Measurements from ENCODE around the gene LRRC1. TPM values are rescaled to one million over a fixed set of nuclear protein-coding genes. Genes with fewer than 3 reads are reported as not detected.

Gene LRRC1
- total and polyA plus RNA-seq, 10 donors = 1.8 to 6.3 (median 3.7) TPM

GRCh38 chr6:53924821-53925422, 130.1 kb downstream of the LRRC1 start:
- H3K27me3 ChIP-seq (replicated peaks in 1 of 7) = no peaks in the 10 kb centered on the region
- DNase-seq = no peak
- no peak overlapping the region for H3K27ac ChIP-seq
- H3K4me1 ChIP-seq = no peaks in the 10 kb centered on the region
- TF ChIP-seq POLR2AphosphoS5 (IDR thresholded peaks at IDR 0.05) (no peak), CTCF (IDR thresholded peaks at IDR 0.05 in 8 of 11, conservative IDR thresholded peaks at IDR 0.05 in 3 of 11) (no peak), POLR2A (IDR thresholded peaks at IDR 0.05) (no peak)
- intact Hi-C loops (cut with DNase I; ENCODE audit: low total_unique reads) = no loop called here
- peaks cover 0 to 26% (median 8%) of the 10 kb centered on the region in 6 donors for H3K36me3 ChIP-seq
- no peak overlapping the region for H3K4me3 ChIP-seq
- WGBS, 5 donors = 74 to 87% (median 84%) methylated on average over 7 of the region's 7 CpGs
- no peaks in the 10 kb centered on the region for H3K9me3 ChIP-seq

DNA sequence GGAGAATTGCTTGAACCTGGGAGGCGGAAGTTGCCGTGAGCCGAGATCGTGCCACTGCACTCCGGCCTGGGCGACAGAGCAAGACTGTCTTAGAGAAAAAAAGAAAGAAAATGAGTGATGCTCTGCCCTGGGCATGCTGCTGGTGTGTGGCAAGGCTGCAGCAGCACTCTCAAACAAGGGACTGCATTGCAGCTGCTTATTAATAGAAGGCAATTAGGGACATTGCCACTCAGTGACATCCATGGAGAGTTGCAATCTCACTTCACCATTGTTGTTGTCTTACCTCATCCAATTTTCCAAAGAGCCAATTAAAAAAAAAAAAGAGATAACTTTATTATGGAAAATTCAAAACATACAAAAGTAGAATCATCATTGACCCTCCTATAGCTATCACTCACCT, 131.1 kb downstream of the LRRC1 start:
- H3K27me3 ChIP-seq (replicated peaks in 1 of 7) = no peaks in the 10 kb centered on the region
- intact Hi-C loops (cut with DNase I; ENCODE audit: low total_unique reads) = no loop called here
- H3K4me1 ChIP-seq = no peaks in the 10 kb centered on the region
- WGBS, 5 donors = 93 to 100% (median 97%) methylated on average over 6 of the region's 6 CpGs
- TF ChIP-seq POLR2AphosphoS5 (IDR thresholded peaks at IDR 0.05) = no peak
- TF ChIP-seq POLR2A (IDR thresholded peaks at IDR 0.05) = no peak
- TF ChIP-seq CTCF (IDR thresholded peaks at IDR 0.05 in 8 of 11, conservative IDR thresholded peaks at IDR 0.05 in 3 of 11) = no peak
- peaks cover 0 to 20% (median 7%) of the 10 kb centered on the region in 6 donors for H3K36me3 ChIP-seq
- DNase-seq = no peak
- no peak overlapping the region for H3K27ac ChIP-seq
- H3K9me3 ChIP-seq = no peaks in the 10 kb centered on the region
- no peak overlapping the region for H3K4me3 ChIP-seq

DNA sequence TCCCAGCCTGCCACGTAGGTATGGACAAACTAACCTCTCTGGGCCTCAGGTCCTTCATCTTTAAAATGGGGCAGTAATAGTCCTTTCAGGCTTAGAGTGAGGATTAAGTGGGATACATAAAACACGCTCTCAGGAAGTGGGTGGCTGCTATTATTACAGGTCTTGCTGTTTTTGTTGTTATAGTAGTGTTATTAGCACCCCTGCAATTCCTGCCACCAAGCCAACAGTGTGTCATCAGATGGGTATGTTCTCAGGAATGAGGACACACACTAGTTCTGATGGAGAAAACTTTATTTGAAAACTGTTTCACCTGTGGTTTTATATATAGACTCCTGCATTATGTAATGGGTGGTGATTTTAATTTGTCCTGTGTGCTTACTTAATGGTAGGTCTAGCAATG, 131.7 kb downstream of the LRRC1 start:
- Histone ChIP-seq H3K4me3 (no peak overlapping the region), H3K36me3 (peaks cover 0 to 13% (median 4%) of the 10 kb centered on the region in 6 donors), H3K9me3 (no peaks in the 10 kb centered on the region), H3K27ac (no peak overlapping the region), H3K4me1 (no peaks in the 10 kb centered on the region), H3K27me3 (replicated peaks in 1 of 7) (no peaks in the 10 kb centered on the region)
- DNase-seq = no peak
- TF ChIP-seq POLR2A (IDR thresholded peaks at IDR 0.05) = no peak
- TF ChIP-seq CTCF (IDR thresholded peaks at IDR 0.05 in 8 of 11, conservative IDR thresholded peaks at IDR 0.05 in 3 of 11) = no peak
- intact Hi-C loops (cut with DNase I; ENCODE audit: low total_unique reads) = no loop called here
- WGBS, 5 donors = 83 to 92% (median 87%) methylated on average over 2 of the region's 2 CpGs

DNA sequence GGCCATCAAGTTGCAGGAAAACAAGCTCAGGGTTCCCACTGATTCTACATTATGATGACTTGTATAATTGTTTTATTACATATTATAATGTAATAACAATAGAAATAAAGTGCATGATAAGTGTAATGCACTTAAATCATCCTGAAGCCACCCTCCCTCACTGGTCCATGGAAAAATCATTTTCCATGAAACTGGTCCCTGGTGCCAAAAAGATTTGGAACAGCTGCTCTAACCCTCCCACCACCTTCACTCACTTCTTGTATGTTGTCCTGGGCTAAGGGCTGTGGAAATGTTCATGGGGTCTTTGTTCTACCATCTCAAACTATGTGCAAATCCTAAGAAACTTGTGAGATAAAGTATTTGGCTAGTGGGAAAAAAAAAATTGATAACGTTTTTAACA, 133.8 kb downstream of the LRRC1 start:
- Histone ChIP-seq H3K27ac (no peak overlapping the region), H3K9me3 (no peaks in the 10 kb centered on the region), H3K4me3 (no peak overlapping the region), H3K27me3 (replicated peaks in 1 of 7) (no peaks in the 10 kb centered on the region), H3K4me1 (no peaks in the 10 kb centered on the region), H3K36me3 (no peaks in the 10 kb centered on the region)
- TF ChIP-seq POLR2AphosphoS5 (IDR thresholded peaks at IDR 0.05) (no peak), POLR2A (IDR thresholded peaks at IDR 0.05) (no peak), CTCF (IDR thresholded peaks at IDR 0.05 in 8 of 11, conservative IDR thresholded peaks at IDR 0.05 in 3 of 11) (no peak)
- whole genome bisulfite sequencing, 5 donors = 27 to 61% (median 53%) methylated on average over 1 of the region's 1 CpG
- intact Hi-C loops (cut with DNase I; ENCODE audit: low total_unique reads) = no loop called here
- no peak for DNase-seq

All from spleen (tissue), 11 donors.